Naive thymus-derived CD4-positive, alpha-beta T cell (primary cell): ENCODE data around the gene CENPK. TPM values are rescaled to one million over a fixed set of nuclear protein-coding genes. Genes with fewer than 3 reads are reported as not detected.

Experiments used
- ATAC-seq: fragments of 150-1000 bp; cut with Tn5 transposase; 2 replicates; pipeline ENCODE4 v1.10.0; 2021; ENCODE audit warnings: mild to moderate bottlenecking, moderate library complexity
- CTCF ChIA-PET: fragments of 350-600 bp; sonication (Branson Sonifier 250); formaldehyde crosslinking; loops from one replicate; lab custom pipeline; 2021; ENCODE audit warnings: antibody characterized with exemption; lab: Charles Lee
- POLR2A ChIA-PET: fragments of 350-600 bp; sonication (Branson Sonifier 250); formaldehyde crosslinking; loops from one replicate; lab custom pipeline; 2021; ENCODE audit warnings: antibody characterized with exemption, inconsistent platforms; lab: Charles Lee
- DNase-seq, 9 donors: peaks; one replicate each; pipeline versions ENCODE4 v3.0.0 to v3.0.0-alpha.2; 2020 to 2022; ENCODE audit warnings: mixed read lengths in 1 of 9
- H3K27ac ChIP-seq: one replicate; pipeline ENCODE4 v1.7.0; 2013; ENCODE audit warnings: mild to moderate bottlenecking, low read depth, low read length, moderate library complexity
- H3K27me3 ChIP-seq, 2 donors: one replicate each; pipeline ENCODE4 v1.7.0; 2013; ENCODE audit warnings: low read length in 2 of 2, mild to moderate bottlenecking in 2 of 2, moderate library complexity in 2 of 2; ENCODE audit not compliant: control insufficient read depth in 2 of 2, insufficient read depth in 2 of 2
- H3K36me3 ChIP-seq, 3 experiments: 1 replicate in 2 of 3; 2 replicates in 1 of 3; pipeline ENCODE4 v1.7.0; 2013; ENCODE audit warnings: low read length in 3 of 3, mild to moderate bottlenecking in 3 of 3, moderate library complexity in 1 of 3; ENCODE audit not compliant: insufficient read depth in 3 of 3, control insufficient read depth in 2 of 3
- H3K4me1 ChIP-seq, 2 donors: one replicate each; pipeline ENCODE4 v1.7.0; 2013; ENCODE audit warnings: low read length in 2 of 2, mild to moderate bottlenecking in 2 of 2, moderate library complexity in 1 of 2; ENCODE audit not compliant: control insufficient read depth in 2 of 2, insufficient read depth in 2 of 2
- H3K4me3 ChIP-seq: 2 replicates; pipeline ENCODE4 v1.7.0; 2013; ENCODE audit warnings: mild to moderate bottlenecking, low read length
- H3K9me3 ChIP-seq, 3 experiments: 1 replicate in 2 of 3; 2 replicates in 1 of 3; pipeline ENCODE4 v1.7.0; 2013; ENCODE audit warnings: low read length in 3 of 3; ENCODE audit not compliant: control insufficient read depth in 2 of 3
- H3K27ac Mint-ChIP-seq, 9 donors: one replicate each; pipeline ENCODE4 v1.8.0; 2020 to 2022; ENCODE audit warnings: mixed read lengths in 9 of 9, mild to moderate bottlenecking in 8 of 9, moderate library complexity in 5 of 9, inconsistent platforms in 2 of 9
- H3K27me3 Mint-ChIP-seq, 5 donors: one replicate each; pipeline ENCODE4 v1.8.0; 2021 to 2022; ENCODE audit warnings: mixed read lengths in 5 of 5, mild to moderate bottlenecking in 1 of 5
- H3K36me3 Mint-ChIP-seq, 5 donors: one replicate each; pipeline ENCODE4 v1.8.0; 2020 to 2022; ENCODE audit warnings: mixed read lengths in 5 of 5, mild to moderate bottlenecking in 3 of 5, inconsistent platforms in 1 of 5
- H3K4me1 Mint-ChIP-seq, 7 donors: one replicate each; pipeline ENCODE4 v1.8.0; 2020 to 2022; ENCODE audit warnings: mixed read lengths in 7 of 7, mild to moderate bottlenecking in 3 of 7, inconsistent platforms in 1 of 7
- H3K4me3 Mint-ChIP-seq, 10 donors: one replicate each; pipeline ENCODE4 v1.8.0; 2020 to 2022; ENCODE audit warnings: mild to moderate bottlenecking in 10 of 10, mixed read lengths in 10 of 10, moderate library complexity in 6 of 10, inconsistent platforms in 2 of 10
- H3K9me3 Mint-ChIP-seq, 11 donors: one replicate each; pipeline ENCODE4 v1.8.0; 2020 to 2022; ENCODE audit warnings: mixed read lengths in 11 of 11, mild to moderate bottlenecking in 4 of 11, inconsistent platforms in 1 of 11, moderate library complexity in 1 of 11
- intact Hi-C, 2 donors: fragments of 100-400 bp; cut with micrococcal nuclease; formaldehyde crosslinking; loops; one replicate each; pipeline ENCODE4 v1.15.1; 2023
- polyA plus RNA-seq, 2 donors: library from polyadenylated mRNA; unstranded; fragments of 300-500 nt; fragmentation: Illumina TruSeq; gene quantifications; one replicate each; pipeline ENCODE4 v1.2.3, GENCODE V29; 2021
- total RNA-seq, 6 experiments: library from RNA in 5 of 6; stranded (reverse) in 5 of 6; gene quantifications; 1 replicate in 5 of 6; 2 replicates in 1 of 6; pipeline ENCODE4 v1.2.3 and lab custom pipeline; 2021 to 2026

The CENPK gene
- total and polyA plus RNA-seq, 7 experiments from 2014 or later, result 7.2 to 78.8 (median 18.1) TPM

- ATAC-seq, result peak; percentile 90
- H3K27me3 ChIP-seq, result no peaks in the 10 kb centered on the region
- no peaks in the 10 kb centered on the region for H3K36me3 Mint-ChIP-seq
- H3K9me3 ChIP-seq, result no peaks in the 10 kb centered on the region
- H3K4me3 ChIP-seq, result peak within 1 kb of the TSS; percentile 70
- no peaks in the 10 kb centered on the region for H3K9me3 Mint-ChIP-seq
- DNase-seq, result peak; percentile 39 to 84 (median 72)
- peak within 1 kb of the TSS in 2 of 10 donors; percentile 94 for H3K4me3 Mint-ChIP-seq
- POLR2A ChIA-PET, result interaction anchor here (0.6 to 1.5 kb wide), 2 partner anchors 12 to 81 kb away, joined by 4 to 6 read pairs; partner anchors contain the start of genes CENPK and PPWD1
- intact Hi-C loops, result loop anchor here (1.0 to 5.0 kb wide), 9 partner anchors 82 to 1253 kb away; partner anchors contain the start of genes CENPK (in 1 of the 2), CWC27 (in 1 of the 2), NLN (in 1 of the 2) and PPWD1 (in 1 of the 2)
- H3K27me3 Mint-ChIP-seq, result peaks cover 0 to 7% (median 0%) of the 10 kb centered on the region in 5 donors
- H3K36me3 ChIP-seq, result no peaks in the 10 kb centered on the region
- H3K4me1 ChIP-seq, result peaks cover 3 to 5% of the 10 kb centered on the region in 2 donors
- CTCF ChIA-PET, result interaction anchor here (0.6 to 4.2 kb wide), 4 partner anchors 400 to 671 kb away, joined by 4 to 26 read pairs (median 21); no protein-coding TSS in a partner anchor
- peak within 1 kb of the TSS; percentile 73 for H3K27ac ChIP-seq
- H3K4me1 Mint-ChIP-seq, result peaks cover 5 to 20% (median 8%) of the 10 kb centered on the region in 7 donors
- peak within 1 kb of the TSS in 8 of 9 donors; percentile 85 to 98 (median 92) for H3K27ac Mint-ChIP-seq
Observed at GRCh38 chr5:65481635-65482295, 81.2 kb downstream of the CENPK start, which contains the start of gene ADAMTS6. Gene ADAMTS6, minus strand, starts transcription at chr5:65481920. Its CDS starts 8,247 bp downstream, at chr5:65473673.

DNA sequence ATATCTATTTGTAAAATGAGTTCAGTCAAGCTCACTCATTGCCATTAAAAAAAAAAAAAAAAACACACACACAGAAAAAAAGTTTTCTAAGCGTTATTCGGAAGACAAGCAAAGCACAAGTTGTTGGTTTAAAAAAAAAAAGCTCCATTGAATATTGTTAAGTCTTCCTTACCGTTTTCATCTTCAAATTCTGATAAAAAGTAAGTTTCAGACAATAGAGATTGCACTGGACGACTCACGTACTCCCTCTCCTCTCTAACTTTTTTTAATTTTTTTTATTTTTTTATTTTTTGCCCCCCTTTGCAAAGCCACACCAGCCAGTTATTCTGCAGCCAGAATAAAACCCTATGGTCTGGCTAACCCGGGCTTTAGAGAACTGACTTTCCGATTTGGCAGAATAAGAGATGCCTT is 81.8 kb downstream of the CENPK start:
- H3K27ac ChIP-seq, result peak overlapping the region; percentile 73
- no peak for ATAC-seq
- no peaks in the 10 kb centered on the region for H3K36me3 Mint-ChIP-seq
- peak overlapping the region; percentile 70 for H3K4me3 ChIP-seq
- peak overlapping the region in 2 of 10 donors; percentile 94 for H3K4me3 Mint-ChIP-seq
- no peaks in the 10 kb centered on the region for H3K27me3 ChIP-seq
- peak overlapping the region in 8 of 9 donors; percentile 85 to 97 (median 92) for H3K27ac Mint-ChIP-seq
- intact Hi-C loops, result loop anchor here (2.0 to 5.0 kb wide), 4 partner anchors 99 to 241 kb away; partner anchors contain the start of genes NLN (in 1 of the 2), SGTB (in 1 of the 2), SHLD3 (in 1 of the 2) and TRAPPC13 (in 1 of the 2)
- no peak for DNase-seq
- no peaks in the 10 kb centered on the region for H3K9me3 ChIP-seq
- no peaks in the 10 kb centered on the region for H3K36me3 ChIP-seq
- H3K4me1 Mint-ChIP-seq, result peaks cover 5 to 20% (median 8%) of the 10 kb centered on the region in 7 donors
- CTCF ChIA-PET, result interaction anchor here (0.6 to 1.1 kb wide), 2 partner anchors 16 to 399 kb away, joined by 3 to 4 read pairs; no protein-coding TSS in a partner anchor
- POLR2A ChIA-PET, result no interaction called here
- H3K9me3 Mint-ChIP-seq, result no peaks in the 10 kb centered on the region
- peaks cover 3 to 5% of the 10 kb centered on the region in 2 donors for H3K4me1 ChIP-seq
- H3K27me3 Mint-ChIP-seq, result peaks cover 0 to 9% (median 0%) of the 10 kb centered on the region in 5 donors

DNA sequence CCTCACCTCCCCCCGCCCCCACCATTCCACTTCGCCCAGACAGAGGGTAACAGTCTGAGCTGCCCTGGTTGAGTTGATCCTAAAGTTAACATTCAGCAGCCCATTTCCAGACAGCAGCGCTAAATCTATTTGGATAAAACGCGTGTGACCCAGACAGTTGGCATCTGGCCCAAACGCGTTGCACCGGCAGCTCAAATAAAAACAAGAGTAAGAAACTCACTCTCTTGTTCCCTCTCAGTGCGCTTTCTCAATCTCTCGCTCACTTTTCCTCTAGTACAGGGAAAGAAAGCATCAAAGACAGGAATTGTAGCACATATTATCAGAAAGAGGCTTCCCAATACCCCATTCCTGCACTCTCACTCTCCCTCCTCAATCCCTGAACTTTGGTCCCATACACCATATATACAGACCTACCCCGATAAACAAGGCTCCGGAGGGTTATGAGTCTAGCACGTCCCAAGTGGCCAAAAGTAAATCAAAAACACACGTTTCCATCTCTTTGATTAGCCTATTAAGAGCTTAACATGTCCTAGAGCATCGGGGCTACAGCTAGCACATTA is 82.6 kb downstream of the CENPK start:
- intact Hi-C loops, result loop anchor here (1.0 to 5.0 kb wide), 5 partner anchors 83 to 242 kb away; partner anchors contain the start of genes CENPK (in 1 of the 2), NLN (in 1 of the 2), PPWD1 (in 1 of the 2) and SGTB (in 1 of the 2)
- no peaks in the 10 kb centered on the region for H3K27me3 ChIP-seq
- H3K27ac Mint-ChIP-seq, result no peak overlapping the region
- H3K9me3 ChIP-seq, result no peaks in the 10 kb centered on the region
- peak overlapping the region; percentile 23 for H3K27ac ChIP-seq
- ATAC-seq, result peak; percentile 36
- no peaks in the 10 kb centered on the region for H3K36me3 ChIP-seq
- no peaks in the 10 kb centered on the region for H3K9me3 Mint-ChIP-seq
- H3K36me3 Mint-ChIP-seq, result no peaks in the 10 kb centered on the region
- peak in 7 of 9 donors; percentile 15 to 49 (median 36) for DNase-seq
- H3K4me3 Mint-ChIP-seq, result no peak overlapping the region
- CTCF ChIA-PET, result interaction anchor here (1.1 kb wide), 1 partner anchor 16 kb away, joined by 3 read pairs; no protein-coding TSS in a partner anchor
- H3K4me1 ChIP-seq, result peaks cover 3 to 5% of the 10 kb centered on the region in 2 donors
- peaks cover 0 to 13% (median 0%) of the 10 kb centered on the region in 5 donors for H3K27me3 Mint-ChIP-seq
- POLR2A ChIA-PET, result interaction anchor here (1.1 kb wide), 1 partner anchor 711 kb away, joined by 3 read pairs; no protein-coding TSS in a partner anchor
- H3K4me1 Mint-ChIP-seq, result peaks cover 5 to 22% (median 8%) of the 10 kb centered on the region in 7 donors
- H3K4me3 ChIP-seq, result peak overlapping the region; percentile 70

- no peaks in the 10 kb centered on the region for H3K36me3 Mint-ChIP-seq
- H3K4me1 ChIP-seq, result peaks cover 3 to 5% of the 10 kb centered on the region in 2 donors
- no peaks in the 10 kb centered on the region for H3K9me3 ChIP-seq
- no peak overlapping the region for H3K4me3 ChIP-seq
- H3K27ac Mint-ChIP-seq, result no peak overlapping the region
- no peaks in the 10 kb centered on the region for H3K36me3 ChIP-seq
- H3K27me3 Mint-ChIP-seq, result peaks cover 0 to 15% (median 0%) of the 10 kb centered on the region in 5 donors
- POLR2A ChIA-PET, result interaction anchor here (1.1 kb wide), 1 partner anchor 710 kb away, joined by 3 read pairs; no protein-coding TSS in a partner anchor
- H3K4me3 Mint-ChIP-seq, result no peak overlapping the region
- no peak for ATAC-seq
- no peaks in the 10 kb centered on the region for H3K9me3 Mint-ChIP-seq
- H3K27me3 ChIP-seq, result no peaks in the 10 kb centered on the region
- H3K4me1 Mint-ChIP-seq, result peaks cover 5 to 22% (median 8%) of the 10 kb centered on the region in 7 donors
- intact Hi-C loops, result no loop called here
- CTCF ChIA-PET, result no interaction called here
- no peak for DNase-seq
- H3K27ac ChIP-seq, result no peak overlapping the region
Observed at GRCh38 chr5:65479527-65479926, 83.4 kb downstream of the CENPK start.

GRCh38 chr5:65478336-65478735 is 84.6 kb downstream of the CENPK start:
- Histone ChIP-seq H3K36me3 (no peaks in the 10 kb centered on the region), H3K27ac (no peak overlapping the region), H3K4me3 (no peak overlapping the region), H3K9me3 (no peaks in the 10 kb centered on the region), H3K4me1 (peaks cover 1 to 2% of the 10 kb centered on the region in 2 donors), H3K27me3 (no peaks in the 10 kb centered on the region)
- Mint-ChIP-seq H3K36me3 (no peaks in the 10 kb centered on the region), H3K9me3 (no peaks in the 10 kb centered on the region), H3K27me3 (peaks cover 0 to 15% (median 0%) of the 10 kb centered on the region in 5 donors), H3K4me1 (peaks cover 2 to 20% (median 7%) of the 10 kb centered on the region in 7 donors), H3K4me3 (no peak overlapping the region), H3K27ac (no peak overlapping the region)
- DNase-seq (no peak), ATAC-seq (no peak)
- POLR2A ChIA-PET, result no interaction called here
- intact Hi-C loops, result no loop called here
- CTCF ChIA-PET, result no interaction called here

DNA sequence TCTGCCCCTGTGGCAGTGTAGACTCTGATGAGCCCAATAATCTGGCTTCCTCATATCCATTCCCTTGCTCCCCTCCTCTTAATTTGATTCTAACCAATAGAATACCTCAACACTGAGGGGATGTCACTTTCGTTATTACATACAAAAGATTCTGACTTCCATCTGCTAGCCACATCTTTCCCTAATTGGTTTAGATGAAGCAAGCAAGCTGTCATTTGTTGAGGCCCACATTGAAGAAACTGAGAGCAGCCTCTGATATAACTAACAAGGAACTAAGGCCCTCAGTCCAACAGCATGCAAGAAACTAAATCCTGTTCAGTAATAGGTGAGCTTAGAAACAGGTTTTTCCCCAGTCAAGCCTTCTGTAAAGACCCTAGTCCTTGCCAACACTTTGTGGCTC is 87.1 kb downstream of the CENPK start:
- H3K36me3 Mint-ChIP-seq, result no peaks in the 10 kb centered on the region
- H3K9me3 Mint-ChIP-seq, result no peaks in the 10 kb centered on the region
- no peak overlapping the region for H3K4me3 Mint-ChIP-seq
- ATAC-seq (peak; percentile 18), DNase-seq (no peak)
- intact Hi-C loops, result no loop called here
- peak overlapping the region in 1 of 9 donors; percentile 4 for H3K27ac Mint-ChIP-seq
- Histone ChIP-seq H3K9me3 (no peaks in the 10 kb centered on the region), H3K36me3 (no peaks in the 10 kb centered on the region), H3K4me3 (no peak overlapping the region), H3K27me3 (no peaks in the 10 kb centered on the region), H3K4me1 (no peaks in the 10 kb centered on the region), H3K27ac (no peak overlapping the region)
- H3K27me3 Mint-ChIP-seq, result peaks cover 0 to 16% (median 0%) of the 10 kb centered on the region in 5 donors
- ChIA-PET POLR2A (no interaction called here), CTCF (no interaction called here)
- peaks cover 0 to 2% (median 0%) of the 10 kb centered on the region in 7 donors for H3K4me1 Mint-ChIP-seq
